Activated CD4-positive, alpha-beta T cell treated with anti-CD3 and anti-CD28 coated beads, Interleukin-2, amount 50 U/mL, for 4 hours (primary cell): Measurements from ENCODE around the gene C16orf96.

Experiments
- DNase-seq, 2 experiments: peaks; one replicate each; pipeline ENCODE4 v3.0.0-alpha.2; 2020

C16orf96 gene

DNA sequence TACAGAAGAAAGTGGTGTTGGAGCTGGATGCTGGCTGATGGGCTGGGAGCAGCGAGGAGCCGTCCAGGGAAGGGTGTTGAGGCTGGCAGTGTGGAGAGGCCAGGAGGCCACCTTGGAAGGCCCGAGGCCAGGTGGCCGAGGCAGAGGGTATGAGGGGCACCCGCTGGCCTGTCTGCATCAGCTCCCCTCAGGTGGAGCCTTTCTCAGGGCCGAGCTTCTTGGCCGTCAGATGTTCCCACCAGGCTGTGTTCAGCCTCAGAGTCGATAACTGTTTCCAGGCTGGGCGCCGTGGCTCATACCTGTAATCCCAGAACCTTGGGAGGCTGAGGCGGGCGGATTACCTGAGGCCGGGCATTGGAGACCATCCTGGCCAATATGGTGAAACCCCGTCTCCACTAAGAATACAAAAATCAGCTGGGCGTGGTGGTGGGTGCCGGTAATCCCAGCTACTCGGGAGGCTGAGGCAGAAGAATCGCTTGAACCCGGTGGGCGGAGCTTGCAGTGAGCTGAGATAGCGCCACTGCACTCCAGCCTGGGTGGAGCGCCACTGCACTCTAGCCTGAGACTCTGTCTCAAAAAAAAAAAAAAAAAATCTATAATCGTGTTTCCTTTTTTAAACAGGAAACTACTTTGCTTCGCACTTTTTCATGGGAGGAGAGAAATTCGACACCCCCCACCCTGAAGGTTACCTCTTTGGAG lies 93.8 kb downstream of the C16orf96 start:
- no peak for DNase-seq
